Type B pancreatic cell (in vitro differentiated cells): Measurements from ENCODE around the gene GUCY1A1. TPM values are rescaled to one million over a fixed set of nuclear protein-coding genes. Genes with fewer than 3 reads are reported as not detected.
A peak's percentile ranks its signal among the peaks of the same experiment; 100 is the strongest.

Experiments used
- DNase-seq: peaks from one replicate; pipeline ENCODE4 v3.0.0; 2021; ENCODE audit warnings: mixed read lengths; ENCODE audit not compliant: unreplicated experiment; ENCODE audit errors: extremely low spot score
- H3K27ac Mint-ChIP-seq: 2 replicates; pipeline ENCODE4 v1.8.0; 2021; ENCODE audit warnings: mild to moderate bottlenecking, mixed read lengths
- H3K27me3 Mint-ChIP-seq: 2 replicates; pipeline ENCODE4 v1.8.0; 2021; ENCODE audit warnings: mixed read lengths
- H3K36me3 Mint-ChIP-seq: 2 replicates; pipeline ENCODE4 v1.8.0; 2021; ENCODE audit warnings: mixed read lengths
- H3K4me1 Mint-ChIP-seq: one replicate; pipeline ENCODE4 v1.8.0; 2021; ENCODE audit warnings: mixed read lengths; ENCODE audit not compliant: unreplicated experiment
- H3K4me3 Mint-ChIP-seq: 2 replicates; pipeline ENCODE4 v1.8.0; 2021; ENCODE audit warnings: mild to moderate bottlenecking, mixed read lengths
- H3K9me3 Mint-ChIP-seq: 2 replicates; pipeline ENCODE4 v1.8.0; 2021; ENCODE audit warnings: mixed read lengths
- CTCF ChIP-seq: fragments of 200-600 bp; sonication (generic); conservative IDR thresholded peaks from 2 replicates; pipeline ENCODE4 v1.5.0; 2021; ENCODE audit warnings: antibody characterized with exemption, mild to moderate bottlenecking
- total RNA-seq: library from RNA; stranded (reverse); gene quantifications from 2 replicates; pipeline ENCODE4 v1.2.1, GENCODE V29; 2021; ENCODE audit warnings: low replicate concordance

GUCY1A1 gene
- total RNA-seq, 1 donor from 2014 or later = 6.2 TPM

GRCh38 chr4:155665054-155665453 lies 1.6 kb upstream of the GUCY1A1 start:
- Mint-ChIP-seq H3K4me1 (peaks cover 4% of the 10 kb centered on the region), H3K9me3 (peaks cover 5% of the 10 kb centered on the region), H3K27me3 (peaks cover 38% of the 10 kb centered on the region), H3K4me3 (no peak overlapping the region), H3K36me3 (no peaks in the 10 kb centered on the region), H3K27ac (no peak overlapping the region)
- no peak for TF ChIP-seq CTCF
- no peak for DNase-seq

GRCh38 chr4:155667222-155667567 lies 547 bp downstream of the GUCY1A1 start:
- H3K9me3 Mint-ChIP-seq = peaks cover 5% of the 10 kb centered on the region
- no peaks in the 10 kb centered on the region for H3K36me3 Mint-ChIP-seq
- H3K4me3 Mint-ChIP-seq = peak overlapping the region; percentile 97
- H3K27ac Mint-ChIP-seq = peak overlapping the region; percentile 95
- H3K27me3 Mint-ChIP-seq = peaks cover 38% of the 10 kb centered on the region
- DNase-seq = peak; percentile 72
- TF ChIP-seq CTCF = no peak
- H3K4me1 Mint-ChIP-seq = peaks cover 4% of the 10 kb centered on the region

- no peaks in the 10 kb centered on the region for H3K36me3 Mint-ChIP-seq
- H3K4me3 Mint-ChIP-seq = peak overlapping the region; percentile 97
- H3K4me1 Mint-ChIP-seq = peaks cover 4% of the 10 kb centered on the region
- DNase-seq = peak; percentile 73
- H3K9me3 Mint-ChIP-seq = no peaks in the 10 kb centered on the region
- H3K27me3 Mint-ChIP-seq = peaks cover 38% of the 10 kb centered on the region
- peak overlapping the region; percentile 56 for H3K27ac Mint-ChIP-seq
- no peak for TF ChIP-seq CTCF
Observed at GRCh38 chr4:155667568-155668511, 1.2 kb downstream of the GUCY1A1 start.

GRCh38 chr4:155668707-155669220 lies 2.1 kb downstream of the GUCY1A1 start:
- Mint-ChIP-seq H3K36me3 (no peaks in the 10 kb centered on the region), H3K4me3 (peak overlapping the region; percentile 92), H3K27me3 (peaks cover 38% of the 10 kb centered on the region), H3K27ac (no peak overlapping the region), H3K4me1 (peaks cover 4% of the 10 kb centered on the region), H3K9me3 (no peaks in the 10 kb centered on the region)
- no peak for TF ChIP-seq CTCF
- no peak for DNase-seq

- Mint-ChIP-seq H3K4me1 (peaks cover 14% of the 10 kb centered on the region), H3K27ac (peak overlapping the region; percentile 8), H3K27me3 (peaks cover 9% of the 10 kb centered on the region), H3K36me3 (no peaks in the 10 kb centered on the region), H3K4me3 (no peak overlapping the region), H3K9me3 (no peaks in the 10 kb centered on the region)
- DNase-seq = no peak
- TF ChIP-seq CTCF = no peak
Observed at GRCh38 chr4:155672342-155672741, 5.7 kb downstream of the GUCY1A1 start.
